Heart left ventricle (tissue), 13 donors: ENCODE results near the gene PCNX4.

Source experiments
- CTCF ChIP-seq, 12 donors: fragments of 200-600 bp; sonication (generic) in 4 of 12; IDR thresholded peaks; one replicate each; pipeline versions ENCODE4 v1.5.0 to v1.8.0; 2018 to 2022; ENCODE audit warnings: antibody characterized with exemption in 12 of 12, mild to moderate bottlenecking in 5 of 12
- POLR2A ChIP-seq, 2 donors: fragments of 450-650 bp; IDR thresholded peaks; one replicate each; pipeline ENCODE4 v1.6.1; 2017; ENCODE audit warnings: antibody characterized with exemption in 2 of 2, mild to moderate bottlenecking in 2 of 2, moderate library complexity in 2 of 2
- donor health status: ischemic (EF 13 %, LVEDD 7.1; RV severe dilation, severe dysfunction).
- donor health status: DM: no; HTN: yes; CAD: no.
- donor health status: DM: no; HTN: no; CAD: no.
- donor health status: ischemic (EF 25% LVEDD 6.9; RV normal size, moderate dysfunction).
- donor health status: ischemic (EF 25% LVEDD 5.7; RV mildly dilated, moderate dysfunction).
- donor health status: ischemic (EF 35%, LVEDD 5.7; RV mildly dilated, moderate dysfunction).
- donor health status: nonischemic (EF 11% LVEDD 7.7; RV severe dilation, severe dysfunction).
- donor health status: DM: yes; HTN: yes; CAD: no.
- donor health status: PGD.
- donor health status: ischemic (EF 29% LVEDD 5.4; RV normal size, mild dysfunction).
- donor health status: nonischemic (EF 23%, LVEDD 6.1; RV moderate dilation, normal function).

- TF ChIP-seq POLR2A (IDR thresholded peaks at IDR 0.05) (no peak), CTCF (IDR thresholded peaks at IDR 0.05) (no peak)
Measured at GRCh38 chr14:60215127-60215444, 123.4 kb downstream of the PCNX4 start.
